ENCODE measurements around the gene TRAK1. TPM values are rescaled to one million over a fixed set of nuclear protein-coding genes. Genes with fewer than 3 reads are reported as not detected.

Gene TRAK1
- total and polyA plus RNA-seq, 2 donors (not counting 1 experiment from before 2014, with no cell fraction given): 71.3 to 129 TPM

DNA sequence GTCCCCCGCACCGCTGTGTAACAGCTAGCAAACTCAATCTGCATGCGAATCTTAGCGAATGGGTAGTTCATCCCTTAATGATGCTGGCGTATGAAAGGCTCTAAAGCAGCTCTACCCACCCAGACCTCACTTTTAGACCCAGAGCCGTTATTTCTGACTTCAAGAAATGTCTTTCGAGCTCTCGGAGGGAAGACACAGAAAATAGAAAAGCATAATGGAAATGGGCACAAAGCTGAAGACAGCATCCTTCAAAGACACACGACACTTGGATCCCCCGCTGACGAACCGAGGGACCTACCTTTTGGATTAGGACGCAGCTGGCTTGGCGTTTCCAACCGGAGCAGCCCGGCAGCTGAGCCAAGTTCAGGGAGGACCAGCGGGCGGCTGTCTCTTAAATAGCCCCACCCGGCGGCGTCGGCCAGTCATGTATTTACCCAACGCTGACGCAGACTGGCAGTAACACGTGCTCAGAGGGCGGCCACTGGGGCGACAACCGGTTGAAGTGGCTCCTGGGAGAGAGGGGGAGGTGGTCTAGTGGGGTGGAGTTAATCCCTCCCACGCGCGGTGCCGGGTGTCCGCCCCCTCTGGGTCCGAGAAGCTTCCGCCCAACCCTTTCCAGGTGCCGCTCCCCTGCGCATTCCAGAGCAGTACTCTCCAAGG, 173.4 kb downstream of the TRAK1 start:
- Histone ChIP-seq H3K4me1 (ENCODE audit: control insufficient read depth in 2 of 2, insufficient read depth in 2 of 2, low read length in 2 of 2) (peaks cover 13 to 29% of the 10 kb centered on the region in 2 donors), H3K4me3 (ENCODE audit: control extremely low read depth in 1 of 5, extremely low read depth in 1 of 5, insufficient read depth in 1 of 5, low read depth in 2 of 5, low read length in 4 of 5) (no peak overlapping the region), H3K27me3 (replicated peaks in 1 of 4; ENCODE audit: control extremely low read depth in 1 of 4, control insufficient read depth in 3 of 4, insufficient read depth in 4 of 4, low read length in 3 of 4) (peaks cover 0 to 70% (median 26%) of the 10 kb centered on the region in 4 experiments), H4K20me1 (ENCODE audit: control insufficient read depth, insufficient read depth, low read length, poor library complexity, severe bottlenecking) (no peaks in the 10 kb centered on the region), H3K27ac (ENCODE audit: low read length in 2 of 2) (no peak overlapping the region), H3K79me2 (ENCODE audit: control insufficient read depth, insufficient read depth, low read length) (no peaks in the 10 kb centered on the region), H3K9me3 (ENCODE audit: control extremely low read depth in 1 of 3, control insufficient read depth in 2 of 3, insufficient read depth in 1 of 3, low read length in 2 of 3) (peaks cover 0 to 14% (median 0%) of the 10 kb centered on the region in 3 donors), H3K9ac (ENCODE audit: low read length) (no peak overlapping the region), H3K4me2 (replicated peaks; ENCODE audit: low read depth, low read length, poor library complexity, severe bottlenecking) (peak overlapping the region; percentile 51), H3K36me3 (replicated peaks in 1 of 2; ENCODE audit: control extremely low read depth in 1 of 2, control insufficient read depth in 1 of 2, extremely low read depth in 1 of 2, insufficient read depth in 2 of 2, low read length in 1 of 2) (no peaks in the 10 kb centered on the region), H2AFZ (ENCODE audit: insufficient read depth, low read depth, low read length, poor library complexity, severe bottlenecking) (peak overlapping the region; percentile 10)
- DNase-seq (peak; percentile 24), ATAC-seq (ENCODE audit: low read depth) (no peak)
- ChIA-PET CTCF (interaction anchor here (1.2 kb wide), 1 partner anchor 17 kb away, joined by 3 read pairs; no protein-coding TSS in a partner anchor), POLR2A (no interaction called here)
- WGBS (ENCODE audit: insufficient coverage): 17% methylated on average over 35 of the region's 37 CpGs
- Mint-ChIP-seq H3K4me3 (no peak overlapping the region), H3K9me3 (ENCODE audit: insufficient read depth) (no peaks in the 10 kb centered on the region), H3K27ac (no peak overlapping the region), H3K27me3 (peaks cover 61% of the 10 kb centered on the region), H3K4me1 (peaks cover 11% of the 10 kb centered on the region)
- TF ChIP-seq EZH2 (IDR thresholded peaks at IDR 0.05; ENCODE audit: borderline replicate concordance, insufficient read depth, low read depth, low read length, poor library complexity, severe bottlenecking): no peak
- TF ChIP-seq, protein P1, sequence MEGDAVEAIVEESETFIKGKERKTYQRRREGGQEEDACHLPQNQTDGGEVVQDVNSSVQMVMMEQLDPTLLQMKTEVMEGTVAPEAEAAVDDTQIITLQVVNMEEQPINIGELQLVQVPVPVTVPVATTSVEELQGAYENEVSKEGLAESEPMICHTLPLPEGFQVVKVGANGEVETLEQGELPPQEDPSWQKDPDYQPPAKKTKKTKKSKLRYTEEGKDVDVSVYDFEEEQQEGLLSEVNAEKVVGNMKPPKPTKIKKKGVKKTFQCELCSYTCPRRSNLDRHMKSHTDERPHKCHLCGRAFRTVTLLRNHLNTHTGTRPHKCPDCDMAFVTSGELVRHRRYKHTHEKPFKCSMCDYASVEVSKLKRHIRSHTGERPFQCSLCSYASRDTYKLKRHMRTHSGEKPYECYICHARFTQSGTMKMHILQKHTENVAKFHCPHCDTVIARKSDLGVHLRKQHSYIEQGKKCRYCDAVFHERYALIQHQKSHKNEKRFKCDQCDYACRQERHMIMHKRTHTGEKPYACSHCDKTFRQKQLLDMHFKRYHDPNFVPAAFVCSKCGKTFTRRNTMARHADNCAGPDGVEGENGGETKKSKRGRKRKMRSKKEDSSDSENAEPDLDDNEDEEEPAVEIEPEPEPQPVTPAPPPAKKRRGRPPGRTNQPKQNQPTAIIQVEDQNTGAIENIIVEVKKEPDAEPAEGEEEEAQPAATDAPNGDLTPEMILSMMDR (IDR thresholded peaks at IDR 0.05): no peak
- intact Hi-C loops (cut with micrococcal nuclease): no loop called here

Data from B cell (primary cell).